Cardiac muscle cell (in vitro differentiated cells and primary cell): ENCODE results near the gene SARNP. TPM values are rescaled to one million over a fixed set of nuclear protein-coding genes. Genes with fewer than 3 reads are reported as not detected.

Experiments used
- DNase-seq, 2 donors: peaks; one replicate each; pipeline versions ENCODE4 v3.0.0 to v3.0.0-alpha.2; 2010 to 2017; ENCODE audit warnings: low read depth in 1 of 2, low spot score in 1 of 2
- H3K27ac ChIP-seq: fragments of 200-600 bp; sonication (generic); 2 replicates; pipeline ENCODE4 v1.5.1; 2016
- H3K27me3 ChIP-seq: fragments of 200-600 bp; sonication (generic); 2 replicates; pipeline ENCODE4 v1.6.0; 2016; ENCODE audit warnings: control low read depth
- H3K36me3 ChIP-seq: fragments of 200-600 bp; sonication (generic); 2 replicates; pipeline ENCODE4 v1.5.1; 2016; ENCODE audit warnings: control low read depth
- H3K4me1 ChIP-seq: fragments of 200-600 bp; sonication (generic); 2 replicates; pipeline ENCODE4 v1.8.1; 2017; ENCODE audit warnings: low read depth, mild to moderate bottlenecking, mixed run types
- H3K4me3 ChIP-seq: fragments of 200-600 bp; sonication (generic); 2 replicates; pipeline ENCODE4 v1.5.1; 2016; ENCODE audit warnings: mild to moderate bottlenecking
- H3K9me3 ChIP-seq: fragments of 200-600 bp; sonication (generic); 2 replicates; pipeline ENCODE4 v1.5.1; 2017; ENCODE audit warnings: low read depth, mild to moderate bottlenecking, control low read depth
- polyA plus RNA-seq: library from polyadenylated mRNA; unstranded; fragments of >200 nt; fragmentation: Nextera tagmentation; extraction: Ambion mirVana; gene quantifications from 2 replicates; pipeline ENCODE4 v1.2.1, GENCODE V29; 2016
- total RNA-seq: library from RNA; depleted of rRNA; stranded (reverse); fragments of >200 nt; gene quantifications from 2 replicates; pipeline ENCODE4 v1.2.3, GENCODE V29; 2016
- TF ChIP-seq, protein P1 (sequence below): IDR thresholded peaks from 2 replicates; pipeline ENCODE4 v1.5.1; 2012; ENCODE audit warnings: low read depth, mild to moderate bottlenecking, low read length

The SARNP gene
- total and polyA plus RNA-seq, 2 experiments from 2014 or later = 197 to 236 TPM

GRCh38 chr12:55818140-55818728 lies 710 bp upstream of the SARNP start:
- no peaks in the 10 kb centered on the region for H3K9me3 ChIP-seq
- H3K4me3 ChIP-seq = peak overlapping the region; percentile 92
- peaks cover 18% of the 10 kb centered on the region for H3K4me1 ChIP-seq
- H3K27ac ChIP-seq = no peak overlapping the region
- DNase-seq = no peak
- TF ChIP-seq, protein P1, sequence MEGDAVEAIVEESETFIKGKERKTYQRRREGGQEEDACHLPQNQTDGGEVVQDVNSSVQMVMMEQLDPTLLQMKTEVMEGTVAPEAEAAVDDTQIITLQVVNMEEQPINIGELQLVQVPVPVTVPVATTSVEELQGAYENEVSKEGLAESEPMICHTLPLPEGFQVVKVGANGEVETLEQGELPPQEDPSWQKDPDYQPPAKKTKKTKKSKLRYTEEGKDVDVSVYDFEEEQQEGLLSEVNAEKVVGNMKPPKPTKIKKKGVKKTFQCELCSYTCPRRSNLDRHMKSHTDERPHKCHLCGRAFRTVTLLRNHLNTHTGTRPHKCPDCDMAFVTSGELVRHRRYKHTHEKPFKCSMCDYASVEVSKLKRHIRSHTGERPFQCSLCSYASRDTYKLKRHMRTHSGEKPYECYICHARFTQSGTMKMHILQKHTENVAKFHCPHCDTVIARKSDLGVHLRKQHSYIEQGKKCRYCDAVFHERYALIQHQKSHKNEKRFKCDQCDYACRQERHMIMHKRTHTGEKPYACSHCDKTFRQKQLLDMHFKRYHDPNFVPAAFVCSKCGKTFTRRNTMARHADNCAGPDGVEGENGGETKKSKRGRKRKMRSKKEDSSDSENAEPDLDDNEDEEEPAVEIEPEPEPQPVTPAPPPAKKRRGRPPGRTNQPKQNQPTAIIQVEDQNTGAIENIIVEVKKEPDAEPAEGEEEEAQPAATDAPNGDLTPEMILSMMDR = no peak
- H3K27me3 ChIP-seq = no peaks in the 10 kb centered on the region
- H3K36me3 ChIP-seq = peaks cover 41% of the 10 kb centered on the region

GRCh38 chr12:55816881-55817344 lies 611 bp downstream of the SARNP start:
- Histone ChIP-seq H3K27ac (peak overlapping the region; percentile 90), H3K4me1 (peaks cover 18% of the 10 kb centered on the region), H3K9me3 (no peaks in the 10 kb centered on the region), H3K36me3 (peaks cover 30% of the 10 kb centered on the region), H3K4me3 (peak overlapping the region; percentile 92), H3K27me3 (no peaks in the 10 kb centered on the region)
- TF ChIP-seq, protein P1 = no peak
- no peak for DNase-seq

DNA sequence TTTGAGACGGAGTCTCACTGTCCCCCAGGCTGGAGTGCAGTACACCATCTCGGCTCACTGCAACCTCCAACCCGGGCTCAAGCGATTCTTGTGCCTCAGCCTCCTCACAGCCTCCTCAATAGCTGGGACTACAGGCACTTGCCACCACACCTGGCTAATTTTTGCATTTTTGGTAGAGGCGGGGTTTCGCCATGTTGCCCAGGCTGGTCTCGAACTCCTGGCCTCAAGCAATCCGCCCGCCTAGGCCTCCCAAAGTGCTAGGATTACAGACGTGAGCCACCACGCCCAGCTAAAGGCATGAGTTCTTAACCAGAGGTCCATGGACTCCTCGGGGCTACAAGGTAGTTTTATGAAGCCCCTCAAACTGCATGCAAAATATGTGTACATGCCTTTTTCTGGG lies 2.1 kb downstream of the SARNP start:
- Histone ChIP-seq H3K4me1 (peaks cover 18% of the 10 kb centered on the region), H3K27me3 (no peaks in the 10 kb centered on the region), H3K9me3 (no peaks in the 10 kb centered on the region), H3K4me3 (peak overlapping the region; percentile 92), H3K36me3 (peaks cover 16% of the 10 kb centered on the region), H3K27ac (no peak overlapping the region)
- TF ChIP-seq, protein P1 = no peak
- no peak for DNase-seq

GRCh38 chr12:55814257-55814656 lies 3.3 kb downstream of the SARNP start:
- TF ChIP-seq, protein P1 = no peak
- H3K27ac ChIP-seq = no peak overlapping the region
- no peak overlapping the region for H3K4me3 ChIP-seq

GRCh38 chr12:55812088-55812487 lies 5.4 kb downstream of the SARNP start:
- Histone ChIP-seq H3K9me3 (no peaks in the 10 kb centered on the region), H3K27ac (peak overlapping the region; percentile 28), H3K4me1 (peaks cover 18% of the 10 kb centered on the region), H3K27me3 (no peaks in the 10 kb centered on the region), H3K4me3 (no peak overlapping the region), H3K36me3 (peaks cover 13% of the 10 kb centered on the region)
- no peak for DNase-seq
- TF ChIP-seq, protein P1 = no peak

More at GRCh38 chr12:55814257-55814656, 3.3 kb downstream of the SARNP start:
- Histone ChIP-seq H3K27me3 (no peaks in the 10 kb centered on the region), H3K36me3 (peaks cover 6% of the 10 kb centered on the region), H3K4me1 (peaks cover 18% of the 10 kb centered on the region), H3K9me3 (no peaks in the 10 kb centered on the region)
- DNase-seq = no peak
